GM12892 (cell line): Measurements from ENCODE around the gene TXN.

Experiments used
- POLR2A ChIP-seq: IDR thresholded peaks from 2 replicates; pipeline ENCODE4 v1.6.1; 2011; ENCODE audit warnings: low read depth, low read length, control low read depth
- POLR2AphosphoS5 ChIP-seq: IDR thresholded peaks from 2 replicates; pipeline ENCODE4 v1.6.1; 2011; ENCODE audit warnings: low read depth, low read length, control low read depth

DNA sequence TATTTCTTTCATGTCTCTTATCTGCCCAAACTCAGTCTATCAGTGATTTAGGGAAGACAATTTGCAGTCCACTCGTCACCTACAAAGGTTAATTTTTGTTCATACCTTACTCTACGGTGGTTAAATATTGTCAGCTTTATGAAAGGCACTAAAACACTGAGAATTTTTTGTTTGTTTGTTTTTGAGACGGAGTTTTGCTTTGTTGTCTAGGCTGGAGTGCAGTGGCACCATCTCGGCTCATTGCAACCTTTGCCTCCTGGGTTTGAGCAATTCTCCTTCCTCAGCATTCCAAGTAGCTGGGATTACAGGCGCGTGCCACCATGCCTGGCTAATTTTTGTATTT lies 26.4 kb upstream of the TXN start:
- TF ChIP-seq POLR2A (no peak), POLR2AphosphoS5 (no peak)
